SJCRH30 (cell line): ENCODE results near the gene C10orf90. TPM values are rescaled to one million over a fixed set of nuclear protein-coding genes. Genes with fewer than 3 reads are reported as not detected.

ENCODE experiments used
- DNase-seq, 2 experiments: peaks; one replicate each; pipeline ENCODE4 v3.0.0-alpha.2; 2015 to 2020
- H3K27ac ChIP-seq: fragments of 250-450 bp; sonication (Bioruptor Pico); 2 replicates; pipeline ENCODE4 v1.5.1; 2020; ENCODE audit warnings: mild to moderate bottlenecking, moderate library complexity
- H3K27me3 ChIP-seq: fragments of 250-450 bp; sonication (Bioruptor Pico); 2 replicates; pipeline ENCODE4 v1.5.1; 2020; ENCODE audit warnings: mild to moderate bottlenecking, moderate library complexity
- H3K36me3 ChIP-seq: fragments of 250-450 bp; sonication (Bioruptor Pico); 2 replicates; pipeline ENCODE4 v1.5.1; 2020; ENCODE audit warnings: mild to moderate bottlenecking, moderate library complexity
- H3K4me1 ChIP-seq: fragments of 250-450 bp; sonication (Bioruptor Pico); 2 replicates; pipeline ENCODE4 v1.5.1; 2020; ENCODE audit warnings: mild to moderate bottlenecking, moderate library complexity
- H3K4me3 ChIP-seq: fragments of 250-450 bp; sonication (Bioruptor Pico); 2 replicates; pipeline ENCODE4 v1.5.1; 2020; ENCODE audit warnings: mild to moderate bottlenecking, moderate library complexity
- H3K9me3 ChIP-seq: fragments of 250-450 bp; sonication (Bioruptor Pico); replicated peaks from 2 replicates; pipeline ENCODE4 v1.5.1; 2020; ENCODE audit warnings: mild to moderate bottlenecking, moderate library complexity
- total RNA-seq: library from RNA; depleted of rRNA; stranded (reverse); fragments of >200 nt; shearing (Covaris generic); gene quantifications from 2 replicates; pipeline ENCODE4 v1.2.3, GENCODE V29; 2014

The C10orf90 gene
- total RNA-seq, 1 experiment from 2014 or later: 0.12 TPM

DNA sequence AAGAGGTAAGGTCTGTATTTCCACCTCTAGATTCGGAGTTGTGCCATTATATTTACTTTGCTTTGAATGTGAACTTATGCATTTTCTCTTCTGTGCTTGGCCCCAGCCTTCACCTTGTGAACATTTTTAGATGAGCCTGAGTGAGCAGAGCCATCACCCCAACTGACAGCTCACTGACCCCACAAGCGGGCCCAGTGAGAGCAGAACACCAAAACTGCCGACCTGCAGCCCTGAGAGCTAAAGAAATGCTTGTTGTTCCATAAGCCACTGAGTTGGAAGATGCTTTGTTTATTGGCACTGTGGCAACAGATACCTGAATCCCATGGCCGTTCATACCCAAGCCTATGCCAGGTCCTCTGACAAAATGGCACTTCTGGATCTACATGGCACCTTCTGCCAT lies 37.8 kb downstream of the C10orf90 start:
- H3K27me3 ChIP-seq: no peaks in the 10 kb centered on the region
- no peak for DNase-seq

DNA sequence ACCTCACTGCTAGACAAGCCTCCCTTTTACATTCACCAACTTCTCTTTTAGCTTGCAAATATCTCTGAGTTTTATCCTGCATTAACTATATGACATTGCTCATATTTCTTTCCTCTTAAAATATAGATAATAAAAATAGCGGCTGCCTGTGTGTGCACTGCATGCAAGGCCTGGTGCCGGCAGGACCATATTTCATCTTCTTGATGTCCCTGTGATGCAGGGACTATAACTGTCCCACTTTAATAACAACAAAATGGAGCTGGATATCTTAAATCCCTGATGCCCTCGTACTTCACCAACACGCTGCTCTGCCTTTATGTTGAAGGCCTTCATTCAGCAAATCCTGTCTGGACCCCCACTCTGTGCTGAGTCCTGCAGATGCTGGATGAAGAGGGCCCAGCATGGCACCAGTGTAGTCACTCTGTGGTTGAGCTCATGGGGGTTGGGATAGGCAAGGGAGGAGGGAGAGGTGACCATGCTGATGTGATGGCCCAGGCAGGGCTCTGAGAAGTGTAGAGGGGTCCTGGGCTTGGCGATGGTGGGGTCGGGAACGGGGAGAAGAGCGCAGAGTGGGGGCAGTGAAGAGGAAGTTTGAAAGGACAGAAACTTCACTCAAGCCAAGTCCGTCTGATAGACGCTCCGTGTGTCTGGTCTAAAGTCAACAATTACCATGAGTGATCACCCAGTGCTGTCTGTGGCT lies 40.4 kb downstream of the C10orf90 start:
- Histone ChIP-seq H3K4me3 (no peak overlapping the region), H3K27ac (no peak overlapping the region), H3K9me3 (no peaks in the 10 kb centered on the region), H3K27me3 (no peaks in the 10 kb centered on the region), H3K4me1 (no peaks in the 10 kb centered on the region), H3K36me3 (no peaks in the 10 kb centered on the region)
- no peak for DNase-seq

More for the DNA sequence above, 37.8 kb downstream of the C10orf90 start:
- no peak overlapping the region for H3K4me3 ChIP-seq
- H3K9me3 ChIP-seq: no peaks in the 10 kb centered on the region
- no peak overlapping the region for H3K27ac ChIP-seq
- no peaks in the 10 kb centered on the region for H3K4me1 ChIP-seq
- H3K36me3 ChIP-seq: no peaks in the 10 kb centered on the region

DNA sequence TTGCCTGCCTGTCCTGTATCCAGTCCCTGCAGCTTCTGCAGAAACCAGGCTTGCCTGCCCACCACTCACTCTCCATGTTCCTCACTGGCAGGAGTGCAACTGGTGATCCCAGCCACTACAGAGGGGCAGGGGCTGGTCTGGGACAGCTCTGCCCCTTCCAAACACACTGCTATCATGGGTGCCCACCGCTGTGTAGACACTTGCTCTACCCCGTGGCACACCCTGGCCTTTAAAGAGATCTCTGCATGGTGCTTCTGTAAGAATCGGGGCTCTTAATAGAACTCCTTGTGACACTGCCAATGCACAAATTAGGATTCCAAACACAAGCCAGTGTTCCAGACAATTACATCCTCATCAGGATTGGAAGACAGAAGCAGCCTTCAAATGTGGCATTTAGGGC lies 41.7 kb downstream of the C10orf90 start:
- Histone ChIP-seq H3K9me3 (no peaks in the 10 kb centered on the region), H3K4me3 (no peak overlapping the region)
- DNase-seq: no peak

DNA sequence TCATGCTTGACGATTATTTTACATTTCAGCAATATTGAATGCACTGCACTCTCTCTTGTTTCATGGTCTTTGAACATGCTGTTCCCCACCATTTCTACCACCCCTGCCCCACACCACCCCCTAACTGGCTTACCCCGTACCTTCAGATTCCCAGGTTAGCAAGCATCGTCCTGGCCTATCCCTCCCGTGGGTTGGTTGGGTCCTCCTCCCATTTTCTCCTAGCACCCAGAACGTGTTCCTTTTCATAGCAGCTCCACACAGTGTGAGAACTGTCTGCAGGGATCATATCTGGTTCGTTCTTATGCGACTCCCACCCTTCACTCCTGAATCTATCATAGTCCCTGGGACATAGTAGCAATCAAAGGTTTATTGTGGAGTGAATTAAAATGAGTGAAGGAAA lies 48.6 kb downstream of the C10orf90 start:
- no peak overlapping the region for H3K4me3 ChIP-seq

More for the DNA sequence above, 41.7 kb downstream of the C10orf90 start:
- Histone ChIP-seq H3K27ac (no peak overlapping the region), H3K36me3 (no peaks in the 10 kb centered on the region), H3K27me3 (no peaks in the 10 kb centered on the region), H3K4me1 (no peaks in the 10 kb centered on the region)

DNA sequence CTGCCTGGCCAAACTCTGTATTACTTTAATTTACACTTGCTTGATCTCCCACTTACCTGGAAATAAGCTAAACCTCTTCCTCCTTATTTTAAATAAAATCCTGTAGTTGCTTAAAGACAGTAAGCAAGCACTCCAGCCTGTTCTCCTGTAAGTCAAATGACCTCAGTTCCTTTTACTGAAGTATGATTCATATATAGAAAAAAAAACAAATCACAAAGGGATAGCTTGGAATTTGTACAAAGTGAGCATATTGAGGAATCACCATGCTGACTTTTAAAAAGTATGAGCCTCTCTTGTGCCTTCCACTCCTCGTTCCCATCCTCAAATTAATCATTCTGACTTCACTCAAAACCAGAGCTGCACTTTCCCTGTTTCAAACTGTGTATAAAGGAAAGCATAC lies 52.0 kb downstream of the C10orf90 start:
- Histone ChIP-seq H3K4me3 (no peak overlapping the region), H3K36me3 (no peaks in the 10 kb centered on the region), H3K27me3 (0 out of 2 replicates have a peak, but pooled peaks cover 3% of the 10 kb centered on the region), H3K27ac (no peak overlapping the region), H3K9me3 (no peaks in the 10 kb centered on the region), H3K4me1 (no peaks in the 10 kb centered on the region)
- no peak for DNase-seq

More for the DNA sequence above, 48.6 kb downstream of the C10orf90 start:
- no peak overlapping the region for H3K27ac ChIP-seq
- H3K9me3 ChIP-seq: no peaks in the 10 kb centered on the region
- DNase-seq: no peak
- H3K36me3 ChIP-seq: no peaks in the 10 kb centered on the region
- H3K4me1 ChIP-seq: no peaks in the 10 kb centered on the region
- H3K27me3 ChIP-seq: 0 out of 2 replicates have a peak, but pooled peaks cover 3% of the 10 kb centered on the region

DNA sequence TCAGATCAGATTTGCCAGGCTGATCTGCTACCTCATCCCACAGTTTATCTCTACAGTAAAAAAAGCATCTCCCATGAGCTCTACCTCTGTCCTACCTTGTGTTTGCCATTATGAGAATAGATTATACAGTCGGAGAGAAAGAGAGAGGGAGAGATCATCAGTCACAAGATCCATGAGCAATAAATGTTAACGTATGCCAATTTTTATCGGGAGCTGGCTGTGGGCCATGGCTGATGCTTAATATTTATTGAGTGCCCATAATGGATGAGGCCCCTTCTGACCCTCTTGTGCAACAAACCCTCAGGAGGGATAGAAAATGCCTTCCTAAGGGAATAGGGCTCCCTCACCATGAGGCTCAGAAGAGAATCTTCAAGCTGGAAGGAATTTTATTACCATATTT lies 52.8 kb downstream of the C10orf90 start:
- H3K27ac ChIP-seq: no peak overlapping the region
- DNase-seq: no peak
- H3K27me3 ChIP-seq: 0 out of 2 replicates have a peak, but pooled peaks cover 3% of the 10 kb centered on the region
- no peak overlapping the region for H3K4me3 ChIP-seq
- H3K4me1 ChIP-seq: no peaks in the 10 kb centered on the region
- no peaks in the 10 kb centered on the region for H3K36me3 ChIP-seq
- H3K9me3 ChIP-seq: no peaks in the 10 kb centered on the region

DNA sequence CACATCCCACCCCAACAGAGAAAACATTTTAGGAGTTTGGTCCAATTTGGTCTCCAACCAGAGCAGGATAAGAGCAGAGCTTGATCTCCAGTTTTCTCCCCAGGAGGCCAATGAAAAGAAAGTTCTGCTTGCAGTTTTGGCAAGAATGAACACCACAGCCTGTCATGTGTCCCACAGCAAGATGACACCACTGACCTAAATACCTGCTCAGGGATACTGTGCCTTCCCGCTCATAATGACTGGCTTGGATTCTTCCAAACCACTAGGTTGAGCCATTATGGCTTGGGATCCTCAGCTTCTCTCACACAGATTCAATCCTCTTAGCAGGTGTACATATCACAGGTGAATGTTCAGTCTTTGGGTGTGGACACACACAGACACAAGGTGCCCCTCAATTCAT lies 53.3 kb downstream of the C10orf90 start:
- Histone ChIP-seq H3K27ac (no peak overlapping the region), H3K4me3 (no peak overlapping the region), H3K4me1 (no peaks in the 10 kb centered on the region), H3K27me3 (0 out of 2 replicates have a peak, but pooled peaks cover 3% of the 10 kb centered on the region), H3K36me3 (no peaks in the 10 kb centered on the region), H3K9me3 (no peaks in the 10 kb centered on the region)
- DNase-seq: no peak

DNA sequence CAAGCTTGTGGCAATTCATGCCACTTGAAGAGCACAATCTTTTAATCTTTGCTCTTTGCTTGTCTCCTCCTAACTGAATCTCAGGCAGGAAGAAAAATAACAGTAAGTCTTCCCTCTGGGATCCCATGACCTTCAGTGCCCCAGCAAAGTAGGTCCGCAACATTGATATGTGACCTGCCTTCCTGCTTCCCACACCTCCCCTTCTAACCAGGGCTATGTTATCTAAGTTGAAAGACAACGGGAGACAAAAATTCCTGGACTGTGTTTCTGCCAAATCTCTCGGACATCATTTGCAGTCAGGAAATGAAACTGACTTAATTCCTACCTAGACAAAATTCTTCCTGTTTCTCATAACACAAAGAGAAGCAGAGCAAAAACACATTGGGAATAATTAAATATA lies 53.8 kb downstream of the C10orf90 start:
- H3K4me3 ChIP-seq: no peak overlapping the region
- no peaks in the 10 kb centered on the region for H3K4me1 ChIP-seq
- no peak overlapping the region for H3K27ac ChIP-seq
- H3K9me3 ChIP-seq: no peaks in the 10 kb centered on the region
- no peak for DNase-seq
- H3K36me3 ChIP-seq: no peaks in the 10 kb centered on the region
- 0 out of 2 replicates have a peak, but pooled peaks cover 3% of the 10 kb centered on the region for H3K27me3 ChIP-seq

DNA sequence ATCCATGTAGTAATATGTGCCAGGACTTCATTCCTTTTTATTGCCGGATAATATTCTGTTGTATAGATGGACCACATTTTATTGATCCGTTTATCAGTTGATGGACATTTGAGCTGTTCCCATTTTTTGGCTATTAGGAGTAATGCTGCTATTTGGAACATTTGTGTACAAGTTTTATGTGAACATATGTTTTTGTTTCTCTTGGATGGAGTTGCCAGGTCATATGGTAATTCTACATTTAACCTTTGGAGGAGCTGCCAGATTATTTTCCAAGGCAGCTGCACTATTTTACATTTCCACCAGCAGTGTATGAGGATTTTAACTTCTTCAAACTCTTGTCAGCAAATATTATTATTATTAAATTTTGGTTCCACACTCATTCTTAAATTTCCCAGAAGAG lies 59.2 kb downstream of the C10orf90 start:
- no peak overlapping the region for H3K27ac ChIP-seq
- H3K9me3 ChIP-seq: no peaks in the 10 kb centered on the region
- DNase-seq: no peak

DNA sequence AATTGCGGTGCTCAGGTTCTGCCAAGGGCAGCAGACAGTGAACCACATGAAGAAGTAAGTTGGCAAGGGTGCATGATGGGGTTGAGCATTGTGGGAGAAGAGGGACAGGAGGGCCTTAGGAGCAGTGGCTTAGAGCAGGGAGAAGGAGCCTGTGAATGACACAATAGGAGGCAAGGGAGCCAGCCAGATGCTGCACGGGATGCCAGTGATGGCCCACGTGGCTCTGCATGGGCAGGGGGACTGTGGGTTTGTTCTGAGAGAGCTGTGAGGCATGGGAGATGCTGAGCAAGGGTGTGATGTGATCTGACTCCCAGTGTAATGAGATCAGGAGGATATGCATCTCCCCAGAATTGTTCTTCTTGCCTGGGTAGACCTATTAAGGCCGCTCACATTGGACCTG lies 60.9 kb downstream of the C10orf90 start:
- Histone ChIP-seq H3K27me3 (no peaks in the 10 kb centered on the region), H3K9me3 (no peaks in the 10 kb centered on the region), H3K4me3 (no peak overlapping the region), H3K4me1 (no peaks in the 10 kb centered on the region), H3K27ac (no peak overlapping the region), H3K36me3 (no peaks in the 10 kb centered on the region)
- no peak for DNase-seq

More for the DNA sequence above, 59.2 kb downstream of the C10orf90 start:
- Histone ChIP-seq H3K36me3 (no peaks in the 10 kb centered on the region), H3K4me3 (no peak overlapping the region), H3K27me3 (no peaks in the 10 kb centered on the region), H3K4me1 (no peaks in the 10 kb centered on the region)

DNA sequence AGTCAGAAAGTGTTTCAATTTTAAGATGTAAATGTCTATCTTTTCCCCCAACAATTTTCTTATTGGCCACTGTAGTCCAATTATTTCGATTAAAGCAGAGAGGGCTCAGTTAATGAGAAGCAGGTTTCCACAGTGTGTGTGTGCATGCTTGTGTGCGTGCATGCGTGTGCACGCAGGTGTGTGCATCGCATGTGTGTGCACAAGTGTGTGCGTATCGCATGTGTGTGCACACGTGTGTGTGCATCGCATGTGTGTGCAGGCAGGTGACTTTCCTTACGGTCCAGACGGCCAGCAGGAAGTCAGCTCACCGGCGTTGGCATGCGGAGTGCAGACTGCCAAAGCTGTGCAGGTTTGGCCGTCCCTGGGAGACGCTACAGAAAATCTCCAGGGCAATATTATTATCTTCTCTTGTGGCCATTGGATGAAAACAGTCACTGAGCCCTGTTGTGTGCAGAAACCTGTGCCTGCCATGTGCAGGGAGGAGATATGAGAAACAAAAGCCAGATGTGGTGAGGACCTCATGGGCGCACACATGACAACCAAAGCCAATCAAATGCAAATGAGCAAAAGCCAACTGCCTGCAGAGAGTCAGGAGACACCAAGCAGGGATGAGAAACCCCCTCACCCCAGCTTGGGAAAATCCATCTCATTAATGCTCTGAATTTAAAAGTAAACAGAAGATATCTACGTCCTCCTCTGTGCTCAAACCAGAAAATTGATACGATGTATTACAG lies 70.4 kb downstream of the C10orf90 start:
- Histone ChIP-seq H3K4me3 (no peak overlapping the region), H3K4me1 (no peaks in the 10 kb centered on the region), H3K9me3 (no peaks in the 10 kb centered on the region), H3K36me3 (no peaks in the 10 kb centered on the region), H3K27ac (no peak overlapping the region), H3K27me3 (no peaks in the 10 kb centered on the region)
- no peak for DNase-seq

DNA sequence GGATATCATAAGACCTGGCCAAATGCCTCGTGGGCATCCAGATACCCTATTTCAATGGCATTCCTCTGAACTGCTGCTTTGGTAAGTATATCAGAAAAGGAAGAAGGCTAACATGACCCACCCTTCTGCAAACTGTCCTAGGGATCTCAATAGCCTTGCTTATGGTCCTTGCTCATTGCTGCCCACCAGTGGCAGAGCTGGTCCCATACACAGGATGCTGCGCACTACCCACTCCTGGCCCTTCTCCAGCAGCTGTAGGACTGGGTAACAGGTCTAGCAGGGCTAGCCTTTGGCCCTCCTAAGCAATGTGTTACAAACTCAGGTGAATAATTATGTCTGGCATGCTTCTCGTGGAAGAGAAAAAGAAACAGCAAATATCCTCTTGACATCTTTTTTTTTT lies 72.5 kb downstream of the C10orf90 start:
- DNase-seq: peak; percentile 48 to 73

DNA sequence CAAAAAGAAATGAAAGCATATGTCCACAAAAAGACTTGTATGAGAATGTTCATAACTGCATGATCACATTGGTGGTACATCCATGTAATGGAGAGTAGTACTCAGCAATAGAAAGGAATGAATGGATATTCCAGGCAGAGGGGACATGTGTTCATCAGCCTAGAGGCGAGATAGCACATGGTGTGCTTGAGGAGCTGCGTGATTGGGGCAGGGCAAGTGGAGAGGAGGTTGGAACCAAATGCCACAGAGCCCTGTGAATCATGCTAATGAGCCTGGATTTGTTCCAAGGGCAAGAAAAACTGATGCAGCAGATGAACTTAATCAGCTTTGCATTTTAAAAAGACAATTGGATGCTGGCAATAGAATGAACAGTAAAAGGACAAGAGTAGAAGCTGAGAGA lies 73.3 kb downstream of the C10orf90 start:
- DNase-seq: no peak
- Histone ChIP-seq H3K27ac (no peak overlapping the region), H3K4me1 (no peaks in the 10 kb centered on the region), H3K4me3 (no peak overlapping the region), H3K9me3 (no peaks in the 10 kb centered on the region), H3K36me3 (no peaks in the 10 kb centered on the region), H3K27me3 (no peaks in the 10 kb centered on the region)

More for the DNA sequence above, 72.5 kb downstream of the C10orf90 start:
- no peaks in the 10 kb centered on the region for H3K36me3 ChIP-seq
- H3K4me3 ChIP-seq: no peak overlapping the region
- H3K27me3 ChIP-seq: no peaks in the 10 kb centered on the region
- H3K4me1 ChIP-seq: no peaks in the 10 kb centered on the region
- H3K9me3 ChIP-seq: no peaks in the 10 kb centered on the region
- no peak overlapping the region for H3K27ac ChIP-seq

DNA sequence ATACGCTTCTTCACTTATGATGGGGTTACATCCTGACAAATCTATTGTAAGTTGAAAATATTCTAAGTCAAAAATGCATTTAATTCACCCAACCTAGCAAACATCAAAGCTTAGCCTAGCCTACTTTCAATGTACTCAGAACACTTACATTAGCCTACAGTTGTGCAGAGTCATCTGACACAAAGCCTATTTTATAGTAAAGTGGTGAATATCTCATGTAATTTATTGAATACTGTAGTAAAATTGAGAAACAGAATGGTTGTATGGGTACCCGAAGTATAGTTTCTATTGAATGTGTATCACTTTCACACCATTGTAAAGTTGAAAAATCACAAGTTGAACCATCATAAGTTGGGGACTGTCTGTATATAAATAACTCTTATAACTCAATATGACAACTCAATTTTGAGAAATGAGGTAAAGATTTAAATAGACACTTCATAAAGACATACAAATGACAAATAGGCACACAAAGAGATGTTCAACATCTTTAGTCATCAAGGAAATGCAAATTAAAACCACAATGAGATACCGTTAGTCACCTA lies 73.9 kb downstream of the C10orf90 start:
- H3K4me1 ChIP-seq: no peaks in the 10 kb centered on the region
- no peak for DNase-seq
- H3K36me3 ChIP-seq: no peaks in the 10 kb centered on the region

DNA sequence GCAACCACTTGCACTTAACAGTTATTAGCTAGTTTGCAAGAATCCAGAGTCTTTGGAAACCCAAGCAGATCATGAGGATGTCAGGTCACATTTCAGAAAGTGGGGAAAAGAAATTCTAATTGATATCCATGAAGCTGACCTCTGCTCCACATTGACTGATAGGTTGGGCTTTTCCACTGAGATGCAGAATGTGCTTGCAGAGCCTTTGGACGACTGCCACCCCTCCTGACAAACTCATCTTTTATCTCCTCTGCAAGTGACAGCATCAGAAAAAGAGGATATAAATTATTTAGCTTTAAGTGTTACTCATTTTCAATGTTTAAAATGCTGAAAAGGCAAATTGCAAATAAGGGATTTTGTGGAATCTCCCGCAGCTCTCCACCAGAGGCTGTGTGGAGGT lies 75.3 kb downstream of the C10orf90 start:
- DNase-seq: no peak
- no peak overlapping the region for H3K27ac ChIP-seq
- no peaks in the 10 kb centered on the region for H3K9me3 ChIP-seq
- H3K4me3 ChIP-seq: no peak overlapping the region
- H3K36me3 ChIP-seq: no peaks in the 10 kb centered on the region
- no peaks in the 10 kb centered on the region for H3K27me3 ChIP-seq
- no peaks in the 10 kb centered on the region for H3K4me1 ChIP-seq

More for the DNA sequence above, 73.9 kb downstream of the C10orf90 start:
- Histone ChIP-seq H3K9me3 (no peaks in the 10 kb centered on the region), H3K27ac (no peak overlapping the region), H3K27me3 (no peaks in the 10 kb centered on the region), H3K4me3 (no peak overlapping the region)
